RWPE2 (cell line): ENCODE results near the gene OR6K2.

ENCODE experiments used
- ATAC-seq: fragments of 200-7000 bp; cut with Tn5 transposase; 3 replicates; pipeline ENCODE4 v1.9.1; 2021; ENCODE audit warnings: low read depth
- DNase-seq: peaks from one replicate; pipeline ENCODE4 v3.0.0-alpha.2; 2020; ENCODE audit warnings: low spot score
- H3K27ac ChIP-seq: fragments of 450-650 bp; 2 replicates; pipeline ENCODE4 v1.5.1; 2017; ENCODE audit warnings: mild to moderate bottlenecking; ENCODE audit not compliant: poor library complexity, severe bottlenecking
- H3K27me3 ChIP-seq: fragments of 250-450 bp; sonication (Bioruptor Pico); 2 replicates; pipeline ENCODE4 v1.5.1; 2021; ENCODE audit warnings: mild to moderate bottlenecking, moderate library complexity; ENCODE audit not compliant: insufficient read depth, poor library complexity, severe bottlenecking
- H3K36me3 ChIP-seq: fragments of 250-450 bp; sonication (Bioruptor Pico); 2 replicates; pipeline ENCODE4 v1.5.1; 2020; ENCODE audit warnings: low read depth, mild to moderate bottlenecking, moderate library complexity
- H3K4me1 ChIP-seq: fragments of 250-450 bp; sonication (Bioruptor Pico); 2 replicates; pipeline ENCODE4 v1.5.1; 2021; ENCODE audit warnings: mild to moderate bottlenecking, moderate library complexity; ENCODE audit not compliant: insufficient read depth, poor library complexity, severe bottlenecking
- H3K4me3 ChIP-seq: fragments of 250-450 bp; sonication (Bioruptor Pico); 2 replicates; pipeline ENCODE4 v1.5.1; 2021; ENCODE audit warnings: mild to moderate bottlenecking, moderate library complexity; ENCODE audit not compliant: severe bottlenecking
- H3K9me3 ChIP-seq: fragments of 250-450 bp; sonication (Bioruptor Pico); 2 replicates; pipeline ENCODE4 v1.5.1; 2021; ENCODE audit warnings: mild to moderate bottlenecking, moderate library complexity; ENCODE audit not compliant: severe bottlenecking
- CTCF ChIP-seq: fragments of 450-650 bp; IDR thresholded peaks from one replicate; pipeline ENCODE4 v1.5.1; 2017; ENCODE audit warnings: mild to moderate bottlenecking, moderate library complexity; ENCODE audit not compliant: poor library complexity, severe bottlenecking

Gene OR6K2

GRCh38 chr1:158687037-158687436 is 13.4 kb downstream of the OR6K2 start:
- no peak for ATAC-seq
- H3K9me3 ChIP-seq, result no peaks in the 10 kb centered on the region

GRCh38 chr1:158686111-158687009 is 14.1 kb downstream of the OR6K2 start, which contains the start of gene SPTA1:
Gene SPTA1, minus strand, starts transcription at chr1:158686715. Its CDS starts 198 bp downstream, at chr1:158686517.
- Histone ChIP-seq H3K36me3 (no peaks in the 10 kb centered on the region), H3K27ac (no peak within 1 kb of the TSS), H3K9me3 (no peaks in the 10 kb centered on the region), H3K27me3 (peaks cover 5% of the 10 kb centered on the region), H3K4me1 (no peaks in the 10 kb centered on the region), H3K4me3 (no peak within 1 kb of the TSS)
- DNase-seq (no peak), ATAC-seq (no peak)
- TF ChIP-seq CTCF, result no peak

More at GRCh38 chr1:158687037-158687436, 13.4 kb downstream of the OR6K2 start:
- H3K4me1 ChIP-seq, result no peaks in the 10 kb centered on the region
- H3K36me3 ChIP-seq, result no peaks in the 10 kb centered on the region
- no peak for DNase-seq
- H3K27ac ChIP-seq, result no peak overlapping the region
- H3K27me3 ChIP-seq, result peaks cover 5% of the 10 kb centered on the region
- no peak for TF ChIP-seq CTCF
- no peak overlapping the region for H3K4me3 ChIP-seq

GRCh38 chr1:158685085-158685484 is 15.4 kb downstream of the OR6K2 start:
- Histone ChIP-seq H3K27me3 (peaks cover 5% of the 10 kb centered on the region), H3K27ac (no peak overlapping the region), H3K4me1 (no peaks in the 10 kb centered on the region), H3K9me3 (no peaks in the 10 kb centered on the region), H3K4me3 (no peak overlapping the region), H3K36me3 (no peaks in the 10 kb centered on the region)
- TF ChIP-seq CTCF, result no peak
- ATAC-seq, result no peak
- DNase-seq, result no peak

GRCh38 chr1:158681606-158682005 is 18.8 kb downstream of the OR6K2 start:
- Histone ChIP-seq H3K27ac (no peak overlapping the region), H3K27me3 (peaks cover 12% of the 10 kb centered on the region), H3K36me3 (no peaks in the 10 kb centered on the region), H3K4me1 (no peaks in the 10 kb centered on the region), H3K9me3 (no peaks in the 10 kb centered on the region), H3K4me3 (no peak overlapping the region)
- DNase-seq (no peak), ATAC-seq (no peak)
- no peak for TF ChIP-seq CTCF

- no peak for ATAC-seq
These were observed 21.2 kb downstream of the OR6K2 start for GRCh38 chr1:158679289-158679688.

More at GRCh38 chr1:158679289-158679688, 21.2 kb downstream of the OR6K2 start:
- H3K27ac ChIP-seq, result no peak overlapping the region
- H3K36me3 ChIP-seq, result no peaks in the 10 kb centered on the region
- TF ChIP-seq CTCF, result no peak
- H3K4me3 ChIP-seq, result no peak overlapping the region
- no peaks in the 10 kb centered on the region for H3K4me1 ChIP-seq
- no peaks in the 10 kb centered on the region for H3K9me3 ChIP-seq
- no peak for DNase-seq
- peaks cover 7% of the 10 kb centered on the region for H3K27me3 ChIP-seq
